IMR-90 (cell line): Measurements from ENCODE around the gene NADK. TPM values are rescaled to one million over a fixed set of nuclear protein-coding genes. Genes with fewer than 3 reads are reported as not detected.
A peak's percentile ranks its signal among the peaks of the same experiment; 100 is the strongest.

Source experiments
- ATAC-seq: fragments of 200-7000 bp; cut with Tn5 transposase; 2 replicates; pipeline ENCODE4 v1.9.1; 2020; ENCODE audit warnings: low read depth, mild to moderate bottlenecking, moderate library complexity
- BruUV-seq: library from RNA; stranded (reverse); fragments of 400-500 nt; replicated peaks from 2 replicates; lab custom pipeline; 2021; lab: Mats Ljungman, UMichigan
- CTCF ChIA-PET: fragments of 300-600 bp; formaldehyde crosslinking; extraction: SDS; loops from one replicate; lab custom pipeline; 2021; ENCODE audit warnings: antibody characterized with exemption; lab: Yijun Ruan, JAX
- POLR2A ChIA-PET: fragments of 300-600 bp; sonication (Branson Sonifier 250); formaldehyde crosslinking; loops from one replicate; lab custom pipeline; 2022; ENCODE audit warnings: antibody characterized with exemption; ENCODE audit not compliant: unreplicated experiment; lab: Charles Lee
- DNase-seq: peaks from one replicate; pipeline ENCODE4 v3.0.0; 2013
- H2AFZ ChIP-seq: replicated peaks from 2 replicates; pipeline ENCODE3; 2013; ENCODE audit warnings: low read length, mild to moderate bottlenecking; ENCODE audit not compliant: poor library complexity
- H2AK5ac ChIP-seq: 2 replicates; pipeline ENCODE4 v1.6.1; 2013; ENCODE audit warnings: low read depth, low read length, inconsistent platforms
- H2AK9ac ChIP-seq: replicated peaks from 2 replicates; pipeline ENCODE3; 2013; ENCODE audit warnings: mild to moderate bottlenecking, low read depth, low read length, moderate library complexity; ENCODE audit not compliant: poor library complexity
- H2BK120ac ChIP-seq: 2 replicates; pipeline ENCODE4 v1.6.1; 2013; ENCODE audit warnings: low read depth, low read length, inconsistent platforms
- H2BK15ac ChIP-seq: 3 replicates; pipeline ENCODE4 v1.6.1; 2013; ENCODE audit warnings: low read depth, low read length, inconsistent platforms
- H2BK20ac ChIP-seq: 2 replicates; pipeline ENCODE4 v1.6.1; 2013; ENCODE audit warnings: low read depth, mild to moderate bottlenecking, inconsistent platforms, low read length, moderate library complexity
- H2BK5ac ChIP-seq: 2 replicates; pipeline ENCODE4 v1.6.1; 2013; ENCODE audit warnings: mild to moderate bottlenecking, low read depth, low read length, inconsistent platforms; ENCODE audit not compliant: poor library complexity, severe bottlenecking
- H3K14ac ChIP-seq: replicated peaks from 2 replicates; pipeline ENCODE4 v1.6.1; 2013; ENCODE audit warnings: low read depth, low read length, inconsistent platforms
- H3K18ac ChIP-seq: 2 replicates; pipeline ENCODE4 v1.6.1; 2013; ENCODE audit warnings: low read depth, low read length, control low read depth
- H3K23ac ChIP-seq: 2 replicates; pipeline ENCODE4 v1.6.1; 2013; ENCODE audit warnings: low read depth, low read length, inconsistent platforms
- H3K27ac ChIP-seq: 2 replicates; pipeline ENCODE4 v1.5.1; 2013; ENCODE audit warnings: mild to moderate bottlenecking, control low read depth, low read length; ENCODE audit not compliant: insufficient read depth
- H3K27me3 ChIP-seq: 2 replicates; pipeline ENCODE4 v1.6.1; 2013; ENCODE audit warnings: low read length; ENCODE audit not compliant: control insufficient read depth, insufficient read depth
- H3K36me3 ChIP-seq: 2 replicates; pipeline ENCODE4 v1.6.1; 2013; ENCODE audit warnings: low read length, mixed read lengths; ENCODE audit not compliant: control insufficient read depth, insufficient read depth
- H3K4ac ChIP-seq: 2 replicates; pipeline ENCODE4 v1.6.1; 2013; ENCODE audit warnings: low read depth, low read length, inconsistent platforms
- H3K4me1 ChIP-seq: 2 replicates; pipeline ENCODE4 v1.6.1; 2013; ENCODE audit warnings: low read length, mixed read lengths; ENCODE audit not compliant: control insufficient read depth, insufficient read depth
- H3K4me2 ChIP-seq: 2 replicates; pipeline ENCODE4 v1.6.1; 2013; ENCODE audit warnings: low read depth, mild to moderate bottlenecking, control low read depth, low read length, moderate library complexity
- H3K4me3 ChIP-seq: 2 replicates; pipeline ENCODE4 v1.5.1; 2013; ENCODE audit warnings: low read depth, mild to moderate bottlenecking, control low read depth, low read length, moderate library complexity; ENCODE audit not compliant: insufficient read depth
- H3K56ac ChIP-seq: 2 replicates; pipeline ENCODE4 v1.6.1; 2013; ENCODE audit warnings: low read length, inconsistent platforms; ENCODE audit not compliant: insufficient read depth; ENCODE audit errors: extremely low read depth
- H3K79me1 ChIP-seq, 2 experiments: 2 replicates each; pipeline ENCODE4 v1.6.1; 2013; ENCODE audit warnings: low read length in 2 of 2, inconsistent platforms in 1 of 2, low read depth in 1 of 2
- H3K9ac ChIP-seq: 2 replicates; pipeline ENCODE4 v1.6.1; 2013; ENCODE audit warnings: low read depth, low read length, control low read depth
- H3K9me1 ChIP-seq: 2 replicates; pipeline ENCODE4 v1.6.1; 2013; ENCODE audit warnings: low read length, inconsistent platforms; ENCODE audit not compliant: insufficient read depth
- H3K9me3 ChIP-seq: 2 replicates; pipeline ENCODE4 v1.6.1; 2013; ENCODE audit warnings: low read length; ENCODE audit not compliant: control insufficient read depth, insufficient read depth
- H4K20me1 ChIP-seq: 2 replicates; pipeline ENCODE4 v1.6.1; 2013; ENCODE audit warnings: low read length, inconsistent platforms; ENCODE audit not compliant: insufficient read depth
- H4K5ac ChIP-seq: 2 replicates; pipeline ENCODE4 v1.6.1; 2013; ENCODE audit warnings: mild to moderate bottlenecking, low read depth, low read length, control low read depth
- H4K8ac ChIP-seq, 2 experiments: 2 replicates each; pipeline ENCODE4 v1.6.1; 2013; ENCODE audit warnings: low read depth in 2 of 2, low read length in 2 of 2, control low read depth in 1 of 2, inconsistent platforms in 1 of 2
- H4K91ac ChIP-seq: 2 replicates; pipeline ENCODE4 v1.6.1; 2013; ENCODE audit warnings: low read depth, low read length, inconsistent platforms; ENCODE audit not compliant: insufficient read depth
- CEBPB ChIP-seq: IDR thresholded peaks from 2 replicates; pipeline ENCODE4 v1.6.1; 2012; ENCODE audit warnings: low read depth, low read length, improper control_type of control experiment
- MAFK ChIP-seq: IDR thresholded peaks from 2 replicates; pipeline ENCODE4 v1.6.1; 2012; ENCODE audit warnings: low read depth, low read length, improper control_type of control experiment
- NFE2L2 ChIP-seq: fragments of 150-350 bp; IDR thresholded peaks from 2 replicates; pipeline ENCODE4 v1.6.1; 2016; ENCODE audit warnings: low read depth, mild to moderate bottlenecking, low read length
- WGBS, 2 experiments: methylation state at CpG; one replicate each; pipeline versions ENCODE4 v1.1.5 to v1.1.7; 2013; ENCODE audit warnings: missing lambda C conversion rate in 2 of 2; ENCODE audit not compliant: insufficient read length in 1 of 2; ENCODE audit errors: extremely low coverage in 2 of 2; 5-methylcytosine and 5-hydroxymethylcytosine counted together
- dilution Hi-C: fragments of 300-500 bp; cut with HindIII; formaldehyde crosslinking; loops from one replicate; pipeline ENCODE4 v1.14.3; 2018; ENCODE audit warnings: low sequenced_read_pairs; ENCODE audit not compliant: unreplicated experiment
- in situ Hi-C: fragments of 300-500 bp; cut with MboI; formaldehyde crosslinking; loops from 3 replicates; pipeline ENCODE4 v1.14.3; 2019; ENCODE audit warnings: low sequenced_read_pairs, inconsistent platforms, mixed read lengths
- intact Hi-C: fragments of 100-400 bp; cut with micrococcal nuclease; formaldehyde crosslinking; loops from 2 replicates; pipeline ENCODE4 v1.10.0; 2022
- polyA plus RNA-seq, 3 experiments: library from polyadenylated mRNA; depleted of rRNA; stranded (reverse); fragments of >200 nt; gene quantifications; 2 replicates each; pipeline ENCODE4 v1.2.3, GENCODE V29; 2012; ENCODE audit warnings: low replicate concordance in 1 of 3
- total RNA-seq: library from RNA; depleted of rRNA; stranded (reverse); fragments of >200 nt; gene quantifications from 2 replicates; pipeline ENCODE4 v1.2.3, GENCODE V29; 2012

NADK gene
- total and polyA plus RNA-seq, 2 of the 4 experiments (the other 2 are of a cell fraction) = 12.5 to 56.1 TPM

DNA sequence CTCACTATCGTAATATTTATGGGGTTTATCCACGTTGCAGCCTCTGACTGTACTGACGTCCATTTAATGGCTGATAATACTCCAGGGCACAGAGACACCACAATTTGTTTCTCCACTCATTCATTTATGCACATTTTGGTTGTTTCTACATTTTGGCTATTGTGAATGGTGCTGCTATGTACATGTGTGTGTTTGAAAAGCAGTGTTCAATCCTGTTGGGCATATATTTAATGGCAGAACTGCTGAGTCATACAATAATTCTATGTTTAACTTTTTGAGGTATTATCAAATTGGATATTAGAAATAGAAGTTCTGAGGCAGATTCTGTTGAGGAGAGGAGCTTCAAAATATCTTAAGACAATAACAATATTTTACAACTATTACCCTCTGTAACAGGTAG is 39.0 kb upstream of the NADK start:
- peak; percentile 89 for TF ChIP-seq NFE2L2
- peak; percentile 89 for TF ChIP-seq MAFK
- TF ChIP-seq CEBPB = no peak
- Histone ChIP-seq H4K91ac (no peak overlapping the region), H3K27me3 (no peaks in the 10 kb centered on the region), H3K4me1 (no peaks in the 10 kb centered on the region), H3K9ac (no peak overlapping the region), H2AFZ (no peak overlapping the region), H4K20me1 (peaks cover 63% of the 10 kb centered on the region), H3K23ac (no peak overlapping the region), H2BK15ac (no peak overlapping the region), H3K9me3 (no peaks in the 10 kb centered on the region), H3K14ac (no peak overlapping the region), H2BK20ac (no peak overlapping the region), H2AK9ac (no peak overlapping the region), H4K8ac (no peak overlapping the region), H3K9me1 (peaks cover 12% of the 10 kb centered on the region; the same call in 1 of the 2 replicates), H3K27ac (no peak overlapping the region), H2BK5ac (no peak overlapping the region), H3K36me3 (peaks cover 46% of the 10 kb centered on the region), H3K4me3 (no peak overlapping the region), H2BK120ac (no peak overlapping the region), H3K56ac (no peak overlapping the region), H3K18ac (no peak overlapping the region), H3K4me2 (no peak overlapping the region), H3K79me1 (peaks cover 45 to 63% of the 10 kb centered on the region in 2 experiments), H3K4ac (no peak overlapping the region), H4K5ac (no peak overlapping the region), H2AK5ac (no peak overlapping the region)
- in situ Hi-C loops (no loop called here), intact Hi-C loops (no loop called here), dilution Hi-C loops (no loop called here)
- ChIA-PET CTCF (no interaction called here), POLR2A (no interaction called here)
- no peak for DNase-seq
- WGBS, 2 experiments = 80% methylated on average over 1 of the region's 3 CpGs; no CpG with 5 or more reads in 1 of the 2 experiments
- ATAC-seq = no peak
- no TSS peak for BruUV-seq
